ENCODE measurements around the gene RCBTB2.

DNA sequence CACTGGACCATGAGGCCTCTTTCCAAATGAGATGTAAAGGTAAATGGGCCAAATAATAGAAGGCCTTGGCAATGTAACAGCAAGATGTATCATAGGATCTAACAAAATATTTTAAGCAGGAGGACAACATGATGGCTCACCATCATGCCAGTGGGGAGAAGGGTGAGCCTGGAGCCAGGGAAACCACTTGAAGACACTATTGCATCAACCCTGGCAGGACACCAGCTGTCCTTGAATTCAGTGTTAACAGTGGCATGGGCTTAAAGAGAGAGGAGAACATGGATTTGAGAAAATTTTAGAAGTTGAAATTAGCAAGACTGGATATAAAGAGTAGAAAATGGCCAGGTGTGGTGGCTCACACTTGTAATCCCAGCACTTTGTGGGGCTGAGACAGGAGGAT lies 6.7 kb upstream of the RCBTB2 start:
- TF ChIP-seq POLR2A (IDR thresholded peaks at IDR 0.05) (no peak), CTCF (IDR thresholded peaks at IDR 0.05) (no peak)
